NCI-H1436 treated with DMSO at 0.1 percent for 48 hours (cell line): ENCODE measurements around the gene RHOC.
A peak's percentile ranks its signal among the peaks of the same experiment; 100 is the strongest.

ENCODE experiments used
- DNase-seq: peaks from one replicate; lab custom pipeline; 2025; lab: John Stamatoyannopoulos, UW

RHOC gene

DNA sequence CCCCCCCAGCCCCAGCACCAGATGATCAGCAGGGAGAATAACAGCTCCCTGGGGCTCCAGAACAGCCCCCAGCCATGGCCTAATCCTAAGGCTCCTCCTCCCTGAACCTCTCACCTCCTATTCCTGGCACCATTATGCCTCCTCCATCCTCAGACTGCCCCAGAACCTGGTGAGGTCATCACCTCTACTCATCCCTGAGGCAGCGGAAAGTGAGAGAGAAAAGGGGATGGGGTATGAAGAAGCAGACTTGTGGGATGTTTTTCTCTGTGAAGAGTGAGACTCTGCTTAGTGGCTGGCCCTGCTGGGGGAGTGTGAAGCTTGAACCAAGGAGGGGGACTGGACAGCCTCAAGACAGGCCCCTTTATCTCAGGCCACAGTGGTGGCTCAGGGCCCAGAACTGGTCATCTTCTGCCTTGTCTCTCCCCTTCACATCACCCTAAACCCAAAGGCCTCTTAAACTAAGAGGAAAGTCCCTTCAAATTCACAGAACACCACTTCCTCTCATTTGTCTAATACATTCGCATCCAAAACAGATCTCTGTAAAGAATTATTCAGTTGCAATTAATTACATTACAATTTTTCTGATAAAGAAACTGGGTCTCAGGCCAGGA, 10.4 kb upstream of the RHOC start:
- no peak for DNase-seq

DNA sequence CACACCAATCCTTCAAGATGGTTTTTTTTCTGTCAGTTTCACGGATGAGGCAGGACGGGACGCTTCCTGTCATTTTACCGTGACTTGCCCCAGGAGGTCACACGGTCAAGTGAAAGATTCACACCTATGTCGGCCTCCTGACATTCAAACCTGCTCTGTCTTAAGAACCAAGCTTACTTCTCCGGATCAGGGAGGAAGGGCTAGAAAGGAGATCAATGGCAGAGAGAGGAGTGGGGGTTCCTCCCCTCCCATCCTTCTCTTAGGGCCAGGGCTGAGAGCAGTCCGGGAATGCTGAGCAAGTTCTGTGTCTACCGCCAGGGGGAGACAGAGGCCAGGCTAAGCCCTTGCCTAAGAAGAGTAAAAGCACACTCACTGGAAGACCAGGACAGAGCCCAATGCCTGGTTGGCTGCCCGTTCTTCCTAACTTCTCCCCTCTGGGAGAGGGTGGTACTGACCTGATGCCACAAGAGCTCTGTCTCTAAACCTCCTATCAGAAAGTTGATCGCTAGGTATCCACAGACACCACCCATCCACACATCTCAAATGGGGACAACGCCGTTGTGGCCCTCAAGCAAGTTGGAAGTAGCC, 9.3 kb upstream of the RHOC start:
- DNase-seq, result peak; percentile 30

DNA sequence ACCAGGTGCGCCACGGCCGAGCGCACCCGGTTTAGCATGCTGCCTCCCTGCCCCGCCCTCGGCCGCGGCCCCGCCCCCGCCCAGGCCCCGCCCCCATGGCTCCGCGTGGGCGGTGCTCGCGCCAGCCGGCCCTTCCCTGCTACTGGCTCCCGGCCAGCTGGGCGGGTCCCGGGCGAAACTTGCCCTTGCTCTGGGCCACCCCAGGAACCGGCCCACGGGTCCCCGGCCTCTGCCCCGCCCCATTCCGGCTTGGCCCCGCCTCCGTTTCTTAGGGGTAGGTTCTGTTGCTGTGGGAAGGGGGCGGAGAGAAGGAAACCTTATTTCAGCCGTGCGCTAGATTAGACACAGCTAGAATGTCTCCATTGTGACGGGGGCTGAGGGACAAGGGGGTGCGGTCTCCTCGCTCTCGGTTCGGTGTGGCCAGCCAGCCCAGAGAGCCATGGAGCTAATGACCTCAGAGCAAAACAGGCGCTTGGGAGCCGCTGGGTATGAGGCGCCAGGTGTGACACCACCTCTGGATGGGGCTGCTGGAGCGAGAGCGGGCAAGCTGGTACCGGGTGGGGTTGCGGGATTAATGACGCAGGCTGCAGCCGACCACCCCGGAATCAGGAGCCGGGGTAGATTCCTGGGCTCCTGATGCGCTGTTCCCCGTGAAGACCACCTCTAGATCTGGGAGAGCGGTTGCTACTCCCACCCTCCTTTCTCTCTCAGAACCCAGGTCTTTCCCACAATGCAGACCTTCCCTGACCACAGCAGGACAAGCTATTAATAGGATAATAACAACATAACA, 8.5 kb upstream of the RHOC start, which contains the start of gene PPM1J:
TSS of gene PPM1J (minus strand) at position 69 of the 790 bp plus-strand sequence. CDS start at position 38, 31 bp downstream.
- no peak for DNase-seq

DNA sequence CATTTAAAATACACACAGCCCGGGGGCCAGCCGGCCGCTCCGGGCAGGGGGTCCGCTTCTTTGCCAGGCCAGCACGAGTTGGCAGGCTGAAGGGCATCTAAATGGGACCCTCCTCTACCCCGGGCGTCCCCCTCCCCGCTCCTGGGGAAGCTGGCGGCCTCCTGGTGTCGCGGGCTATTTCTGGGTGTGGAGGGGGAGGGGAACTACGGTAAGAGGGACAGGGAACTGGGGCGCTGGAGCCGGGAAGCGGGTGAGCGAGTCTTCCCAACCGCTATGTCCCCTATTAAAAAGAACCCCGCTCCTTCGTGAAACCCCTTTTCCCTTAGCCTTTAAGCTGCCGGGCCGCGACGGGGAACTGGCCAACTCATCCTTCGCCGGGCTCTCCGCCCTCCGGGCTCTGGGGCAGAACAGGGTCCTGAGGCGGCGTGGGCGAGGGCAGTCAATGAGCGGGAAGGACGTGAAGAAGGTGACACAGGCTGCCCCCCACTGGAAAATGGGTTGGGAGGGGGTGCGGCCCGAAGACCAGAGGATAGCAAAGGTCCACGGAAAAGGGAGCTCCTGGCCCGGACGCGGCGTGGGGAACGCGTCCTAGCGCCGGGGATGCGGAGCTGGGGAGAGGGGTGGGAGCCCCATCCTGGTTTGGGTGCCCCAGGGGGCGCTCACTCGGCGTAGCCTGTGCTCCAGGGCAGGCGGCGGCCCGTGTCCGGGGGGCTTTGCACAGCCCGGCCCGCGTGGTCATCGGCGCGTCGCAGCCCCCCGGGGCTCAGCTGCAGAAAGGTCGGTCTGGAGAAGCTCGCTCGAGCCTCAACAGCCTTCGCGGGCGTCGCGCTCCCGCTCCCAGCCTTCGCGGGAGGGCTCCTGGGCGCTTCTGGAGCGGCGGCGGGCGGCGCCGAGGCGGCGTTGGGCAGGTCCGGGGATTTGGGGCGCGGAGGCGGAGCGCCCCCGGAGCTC, 7.7 kb upstream of the RHOC start:
- DNase-seq, result no peak

DNA sequence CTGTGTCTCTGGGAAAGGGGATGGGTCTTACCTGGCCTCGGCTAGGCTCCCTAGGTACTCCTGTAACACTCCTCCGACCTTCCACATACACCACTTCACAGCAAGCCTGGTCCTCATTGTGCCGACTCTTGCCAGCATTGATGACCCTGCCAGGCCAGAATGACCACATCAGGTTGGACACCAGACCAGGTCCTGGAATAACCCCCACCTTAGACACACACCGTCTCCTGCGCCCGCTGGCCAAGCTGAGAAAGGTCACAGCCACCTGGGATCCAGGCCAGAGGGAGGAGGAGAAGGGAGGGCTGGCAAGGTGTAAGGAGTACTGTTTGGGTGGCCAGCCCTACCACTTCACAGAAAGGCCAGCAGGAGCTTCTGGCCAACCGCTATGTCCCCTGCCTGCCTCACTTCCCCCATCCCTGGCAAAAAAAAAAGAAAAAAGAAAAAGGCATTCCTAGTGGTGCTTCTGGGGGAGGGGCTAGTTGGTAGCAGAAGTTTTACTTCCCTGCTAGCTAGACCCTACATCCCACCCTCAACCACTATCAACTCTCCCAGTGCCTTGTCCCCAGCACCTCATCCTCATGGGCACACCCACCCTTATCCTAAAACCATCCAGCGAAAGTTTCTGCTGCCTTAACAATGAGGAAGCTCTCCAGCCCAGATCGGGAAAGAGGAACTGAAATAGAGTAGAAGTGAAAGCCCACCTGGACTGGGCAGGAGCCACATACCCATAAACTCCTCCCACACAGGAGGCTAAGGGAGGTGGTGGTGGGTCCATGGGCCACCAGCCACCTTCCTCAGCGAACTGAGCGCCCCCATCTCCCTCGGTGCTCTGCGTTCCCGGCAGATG, 6.8 kb upstream of the RHOC start:
- DNase-seq, result no peak

DNA sequence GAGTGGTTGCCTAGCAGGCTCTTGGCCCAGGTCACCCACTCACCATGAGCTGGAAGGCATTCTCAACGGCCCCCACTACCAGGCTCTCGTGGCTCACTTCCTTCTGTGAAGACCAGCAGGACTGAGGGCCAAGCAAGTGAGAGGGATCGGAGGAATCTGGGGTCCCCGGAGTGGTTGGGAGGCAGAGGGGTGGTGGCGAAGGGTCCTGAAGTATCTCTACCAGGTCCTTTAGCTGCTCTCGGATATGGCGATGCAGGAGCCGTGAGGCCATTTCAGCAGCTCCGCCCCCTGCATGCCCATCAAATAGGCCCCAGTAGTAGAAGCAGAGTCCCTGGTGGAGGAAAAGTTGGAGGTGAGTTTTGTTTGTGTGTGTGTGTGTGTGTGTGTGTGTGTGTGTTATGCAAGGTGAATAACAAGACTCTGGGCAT, 5.8 kb upstream of the RHOC start:
- DNase-seq, result no peak

DNA sequence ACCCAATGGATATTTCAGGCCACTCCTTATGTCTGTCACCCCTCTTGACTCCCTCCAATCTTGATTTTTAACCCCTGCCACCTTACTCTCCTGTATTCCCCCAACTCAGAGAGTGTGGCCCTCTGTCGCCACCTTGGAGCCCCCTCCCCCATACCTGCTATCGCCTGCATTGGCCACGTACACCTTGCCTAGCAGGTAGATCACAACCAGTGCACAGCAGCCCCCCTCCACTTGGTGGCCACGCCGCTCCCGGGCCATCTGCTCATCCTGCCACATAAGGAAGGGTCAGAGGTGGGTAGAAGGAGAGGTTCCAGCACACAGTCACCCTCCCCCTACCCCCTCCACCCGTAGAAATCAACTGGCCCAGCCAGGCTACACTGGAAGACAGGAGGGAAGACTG, 5.3 kb upstream of the RHOC start:
- no peak for DNase-seq

DNA sequence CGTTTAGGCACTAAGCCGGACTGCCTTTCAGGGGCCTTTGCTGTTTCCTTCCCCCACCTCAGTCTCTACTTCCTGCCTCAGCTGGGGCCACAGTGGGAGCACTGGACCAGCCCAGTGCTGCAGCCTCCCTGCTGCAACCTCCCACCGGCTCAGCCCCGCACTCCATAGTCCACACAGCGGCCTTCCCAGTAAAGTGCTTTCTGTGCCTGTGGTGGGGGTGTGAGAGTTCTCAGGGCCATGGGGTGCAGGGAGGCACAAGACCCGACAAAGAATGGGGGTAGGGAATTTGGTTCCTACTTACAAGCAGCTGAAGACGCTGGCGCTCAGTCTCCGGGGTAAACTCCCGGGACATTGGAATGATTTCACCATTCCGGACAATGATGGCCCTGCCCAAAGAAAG, 4.7 kb upstream of the RHOC start:
- DNase-seq, result no peak

DNA sequence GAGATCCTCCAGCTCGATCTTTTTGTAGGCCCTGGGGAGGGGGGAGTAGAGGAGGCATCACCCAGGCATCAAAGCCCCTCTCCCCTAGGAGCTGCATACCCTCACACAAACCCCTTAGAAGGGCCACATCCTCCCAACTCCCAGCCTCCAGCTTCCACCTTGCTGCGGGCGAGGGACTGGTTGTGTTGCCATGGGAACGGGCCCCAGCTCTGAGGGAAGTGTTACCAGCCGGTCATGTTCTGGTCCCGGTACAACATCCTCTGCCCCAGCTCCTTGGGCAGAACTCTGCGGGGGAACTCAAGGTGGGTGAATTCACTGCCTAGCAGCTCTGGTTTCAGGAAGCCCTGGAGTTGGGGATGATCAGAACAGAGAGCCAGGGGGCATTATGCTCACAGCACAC, 4.1 kb upstream of the RHOC start:
- DNase-seq, result no peak

DNA sequence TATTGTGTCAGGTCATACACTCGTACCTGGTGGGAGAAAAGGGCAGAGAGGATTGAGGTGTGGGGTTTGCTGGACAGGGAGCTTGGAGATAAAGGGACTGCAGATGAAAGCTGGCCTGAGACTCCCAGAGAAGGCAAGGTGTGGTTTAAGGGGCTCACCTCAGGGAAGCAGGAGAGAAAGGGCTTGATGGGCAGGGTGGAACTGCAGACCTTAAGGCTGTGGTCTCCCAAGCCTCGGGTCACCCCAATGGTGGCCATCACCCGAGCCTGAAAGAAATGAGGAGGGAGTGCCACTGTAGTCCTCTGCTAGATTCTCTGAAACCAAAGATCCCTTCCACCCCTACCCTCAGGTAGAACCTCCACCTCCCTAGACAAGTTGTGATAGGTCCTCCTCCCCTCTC, 3.7 kb upstream of the RHOC start:
- no peak for DNase-seq

DNA sequence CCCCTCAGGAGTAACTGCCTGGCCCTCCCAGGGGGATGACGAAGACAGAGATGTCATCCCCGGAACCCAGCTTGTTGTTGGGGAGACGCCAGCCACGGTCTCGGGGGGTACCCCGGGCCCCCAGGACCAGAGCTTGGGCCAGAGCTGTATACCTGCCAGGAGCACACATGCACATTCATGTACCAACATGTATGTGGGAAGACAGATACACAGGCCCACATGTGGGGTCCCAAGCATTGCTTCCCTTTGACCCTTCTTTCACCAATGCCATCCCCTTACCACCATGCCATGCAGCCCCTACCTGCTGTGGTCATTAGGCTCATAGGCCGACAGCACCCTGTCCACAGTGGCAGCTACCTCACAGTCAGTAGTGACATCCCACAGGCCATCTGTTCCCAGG, 3.2 kb upstream of the RHOC start:
- no peak for DNase-seq

DNA sequence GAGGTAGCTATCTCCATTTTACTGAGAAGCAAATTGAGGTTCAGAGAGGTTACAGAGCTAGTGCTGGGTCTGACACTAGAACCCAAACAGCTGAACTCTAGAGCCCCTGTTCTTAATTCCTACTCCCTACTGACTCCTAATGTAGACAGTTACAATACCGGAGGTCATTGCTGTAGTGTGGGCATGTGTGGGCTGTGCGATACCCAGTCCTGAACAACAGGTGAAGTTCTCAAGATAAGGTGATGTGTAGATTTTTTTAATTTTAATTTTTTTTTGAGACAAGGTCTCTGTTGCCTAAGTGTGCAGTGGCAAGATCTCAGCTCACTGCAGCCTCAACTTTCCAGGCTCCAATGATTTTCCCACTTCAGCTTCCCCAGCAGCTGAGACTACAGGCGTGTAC, 1.6 kb upstream of the RHOC start:
- no peak for DNase-seq

DNA sequence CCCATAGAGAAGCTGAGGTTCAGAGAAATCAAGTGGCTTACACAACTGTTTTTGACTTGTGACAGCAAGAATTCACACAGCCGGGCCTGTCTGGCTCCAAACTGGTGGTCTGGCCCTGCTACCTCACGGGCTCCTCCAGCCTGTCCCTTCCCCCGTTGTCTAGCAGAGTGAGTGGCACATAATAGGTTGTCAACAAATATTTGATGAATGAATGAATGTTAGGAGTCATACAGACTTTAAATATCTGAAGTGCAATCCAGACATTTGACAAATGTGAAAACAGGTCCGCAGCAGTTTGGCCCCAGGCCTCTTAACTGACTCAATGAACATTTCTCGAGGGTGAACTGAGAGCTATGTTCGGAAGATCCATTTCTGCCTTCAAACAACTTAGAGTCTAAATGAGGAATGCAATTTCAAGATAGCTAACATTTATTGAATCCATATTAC, 1.1 kb upstream of the RHOC start:
- no peak for DNase-seq

DNA sequence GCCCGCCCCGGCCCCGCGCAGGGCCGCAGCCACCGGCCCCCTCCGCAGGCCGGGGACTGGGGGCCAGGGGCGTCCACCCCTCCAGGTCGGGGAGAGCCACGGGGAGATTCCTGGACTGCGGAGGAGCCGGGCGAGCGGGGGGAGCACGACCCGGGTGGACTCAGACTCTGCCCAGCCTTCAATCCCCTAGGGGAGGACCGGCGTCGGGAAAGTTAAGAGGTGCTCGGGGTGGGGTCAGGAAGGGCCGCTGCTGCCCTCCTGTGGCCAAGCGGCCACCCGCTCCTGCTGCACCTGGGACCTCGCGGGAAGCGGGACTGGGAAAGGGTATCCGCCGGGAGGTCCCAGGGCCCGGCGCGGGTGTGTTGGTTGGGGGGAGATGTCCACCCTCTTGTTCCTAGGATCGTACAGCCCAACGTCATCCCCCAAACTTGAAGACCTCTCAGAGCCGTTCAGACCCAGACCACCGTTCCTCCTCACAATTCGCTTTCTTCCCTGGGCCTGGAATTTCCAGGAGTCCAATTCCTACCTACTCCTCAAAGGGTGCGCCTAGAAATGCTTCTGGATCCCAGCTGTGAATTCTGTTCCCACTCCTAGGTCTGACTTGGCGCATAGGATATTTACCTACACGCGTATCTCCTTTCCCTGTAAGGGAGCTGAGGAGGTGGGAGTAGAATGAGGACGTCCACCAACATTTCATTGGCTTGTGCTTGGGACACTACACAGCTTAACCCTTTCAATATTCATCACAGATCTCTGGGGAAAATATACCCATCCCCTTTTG, 484 bp upstream of the RHOC start:
- no peak for DNase-seq

DNA sequence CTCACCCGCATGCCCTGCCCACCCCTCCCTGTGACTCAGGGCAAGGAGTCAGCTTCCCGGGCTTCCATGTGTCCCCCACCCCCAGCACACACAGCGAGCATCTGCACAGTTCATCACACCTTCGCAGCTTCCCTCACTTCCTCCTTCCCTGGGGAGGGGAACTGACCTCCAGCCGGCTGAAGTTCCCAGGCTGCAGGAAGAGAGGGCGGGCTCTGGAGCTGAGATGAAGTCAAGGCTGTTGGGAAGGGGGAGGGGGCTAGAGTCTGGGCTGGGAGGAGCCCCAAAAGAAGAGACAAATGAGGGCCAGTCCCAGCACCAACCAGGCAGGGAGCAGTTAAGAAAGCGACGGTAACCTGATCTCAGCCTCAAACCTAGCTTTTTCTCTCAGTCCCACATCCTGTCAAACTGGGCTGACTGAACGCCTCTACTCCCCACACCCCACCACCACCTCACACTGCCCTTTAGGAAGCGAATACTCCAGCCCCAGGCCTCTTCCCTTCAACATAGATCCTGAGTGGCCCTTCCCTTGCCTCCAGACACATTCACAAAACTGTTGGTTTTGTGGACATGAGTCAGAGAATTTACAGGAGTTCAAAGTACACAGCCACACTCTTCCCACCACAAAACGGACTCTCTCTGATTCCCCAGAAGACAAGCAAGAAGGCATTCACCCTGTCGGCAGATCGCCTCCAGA, 1.8 kb downstream of the RHOC start:
- DNase-seq, result peak; percentile 74

DNA sequence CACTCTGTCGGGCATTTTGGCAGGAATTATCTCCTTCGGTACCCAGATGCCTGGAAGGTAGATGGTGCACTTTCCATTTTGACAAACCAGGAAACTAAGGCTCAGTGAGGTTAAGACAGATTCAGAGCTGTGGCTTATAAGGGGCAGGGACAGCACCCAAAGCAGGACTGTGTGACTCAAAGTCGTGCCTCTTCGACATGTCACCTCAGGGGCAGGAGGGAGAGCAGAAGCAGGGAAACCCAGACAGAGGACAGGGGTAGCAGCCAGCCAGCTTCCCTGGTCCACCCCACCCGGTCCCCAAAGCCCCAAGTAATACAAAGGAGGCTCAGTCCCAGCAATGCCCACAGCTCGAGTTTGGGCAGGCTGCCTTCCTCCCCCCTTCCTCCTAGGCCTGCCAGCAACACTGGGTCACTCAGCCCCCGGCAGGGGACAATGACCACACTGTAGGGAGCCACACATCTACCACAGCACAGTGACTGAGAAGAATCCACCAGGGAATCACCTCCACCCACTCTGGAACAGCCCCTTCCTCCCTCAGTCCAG, 2.5 kb downstream of the RHOC start:
- DNase-seq, result no peak

DNA sequence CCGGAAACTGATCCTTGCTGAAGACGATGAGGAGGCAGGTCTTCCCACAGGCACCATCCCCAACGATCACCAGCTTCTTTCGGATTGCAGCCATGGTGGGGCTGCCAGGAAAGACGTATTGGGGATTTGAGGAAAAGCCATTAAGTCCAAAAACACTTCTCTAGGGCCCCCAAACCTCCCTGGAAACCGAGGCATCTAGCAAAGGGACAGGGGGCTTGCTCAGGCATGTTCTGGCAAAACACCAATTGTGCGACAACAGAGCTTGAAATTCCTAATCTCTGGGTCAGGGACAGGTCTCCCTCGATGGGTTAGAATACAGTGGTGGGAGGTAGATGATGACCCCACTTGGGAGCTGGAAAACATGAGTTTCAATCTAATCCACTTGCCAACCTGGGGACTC, 3.2 kb downstream of the RHOC start:
- DNase-seq, result no peak

DNA sequence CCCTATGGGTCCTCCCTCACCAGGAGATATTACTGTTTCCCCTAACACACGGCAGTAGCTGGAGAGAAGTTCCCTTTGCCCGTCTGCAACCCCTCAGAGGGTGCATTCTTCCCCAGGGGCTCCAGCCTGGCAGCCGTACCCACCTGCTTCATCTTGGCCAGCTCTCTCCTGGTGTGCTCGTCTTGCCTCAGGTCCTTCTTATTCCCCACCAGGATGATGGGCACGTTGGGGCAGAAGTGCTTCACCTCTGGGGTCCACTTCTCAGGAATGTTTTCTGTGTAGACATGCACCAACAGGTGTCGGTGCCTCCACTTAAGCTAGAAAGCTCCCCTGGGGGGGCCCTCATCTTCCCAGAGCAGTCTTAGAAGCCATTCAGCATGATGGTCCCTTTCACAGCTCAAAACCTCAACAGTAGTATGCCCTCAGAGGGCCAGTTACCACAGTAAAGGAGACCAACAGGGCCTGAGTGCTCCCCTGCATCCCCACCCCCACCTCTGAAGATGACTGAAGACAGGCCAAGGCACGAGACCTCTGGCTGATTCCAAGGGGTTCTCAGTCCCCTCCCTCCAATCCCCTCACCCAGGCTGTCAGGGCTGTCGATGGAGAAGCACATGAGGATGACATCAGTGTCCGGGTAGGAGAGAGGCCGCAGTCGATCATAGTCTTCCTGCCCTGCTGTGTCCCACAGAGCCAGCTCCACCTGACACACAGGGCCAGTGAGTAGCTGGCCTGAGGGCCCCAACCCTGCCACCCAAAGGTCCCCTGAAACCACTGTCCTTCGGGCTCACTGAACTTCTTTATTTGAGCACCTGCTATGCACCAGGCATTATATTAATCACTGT, 4.3 kb downstream of the RHOC start:
- DNase-seq, result no peak

DNA sequence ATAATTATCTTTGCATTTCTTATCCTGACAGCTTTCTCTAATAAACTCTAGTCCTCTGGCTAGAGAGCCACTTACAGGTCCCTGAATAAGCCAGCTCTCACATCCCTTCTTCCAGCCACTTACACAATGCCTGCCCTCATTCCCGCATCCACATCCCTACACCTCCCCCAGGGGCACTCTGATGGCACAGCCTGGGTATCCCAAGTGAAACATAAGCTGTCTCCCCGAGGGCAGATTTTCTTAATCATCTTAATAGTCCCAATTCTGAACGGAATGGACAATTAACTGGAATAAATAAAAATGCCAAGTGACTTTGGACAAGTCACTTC, 4.9 kb downstream of the RHOC start:
- no peak for DNase-seq
